Thymus (tissue), 11 donors: ENCODE data around the gene ENAH. TPM values are rescaled to one million over a fixed set of nuclear protein-coding genes. Genes with fewer than 3 reads are reported as not detected.

ENCODE experiments used
- DNase-seq, 9 donors: peaks; one replicate each; pipeline ENCODE4 v3.0.0-alpha.2; 2013; ENCODE audit warnings: low spot score in 9 of 9, low read depth in 6 of 9, missing footprints in 1 of 9
- H3K27ac ChIP-seq, 2 donors: one replicate each; pipeline ENCODE4 v1.5.1; 2013; ENCODE audit warnings: control low read depth in 1 of 2, low read depth in 1 of 2, low read length in 1 of 2, mild to moderate bottlenecking in 1 of 2, moderate library complexity in 1 of 2
- H3K27me3 ChIP-seq, 2 donors: one replicate each; pipeline ENCODE4 v1.5.1; 2013; ENCODE audit warnings: low read length in 1 of 2; ENCODE audit not compliant: control insufficient read depth in 2 of 2, insufficient read depth in 1 of 2
- H3K36me3 ChIP-seq, 2 donors: one replicate each; pipeline ENCODE4 v1.5.1; 2013; ENCODE audit warnings: low read length in 1 of 2, mild to moderate bottlenecking in 1 of 2, moderate library complexity in 1 of 2; ENCODE audit not compliant: control insufficient read depth in 2 of 2, insufficient read depth in 2 of 2
- H3K4me1 ChIP-seq, 2 donors: one replicate each; pipeline ENCODE4 v1.5.1; 2013; ENCODE audit warnings: low read length in 2 of 2; ENCODE audit not compliant: control insufficient read depth in 2 of 2, insufficient read depth in 2 of 2
- H3K4me3 ChIP-seq, 2 donors: one replicate each; pipeline ENCODE4 v1.5.1; 2013; ENCODE audit warnings: low read length in 2 of 2, control low read depth in 1 of 2, mild to moderate bottlenecking in 1 of 2
- H3K9me3 ChIP-seq, 2 donors: one replicate each; pipeline ENCODE4 v1.5.1; 2013; ENCODE audit warnings: low read length in 1 of 2, mild to moderate bottlenecking in 1 of 2; ENCODE audit not compliant: control insufficient read depth in 2 of 2, insufficient read depth in 1 of 2
- WGBS: extraction: QIAGEN DNeasy Blood & Tissue Kit; methylation state at CpG from one replicate; pipeline ENCODE4 v1.1.7; 2013; 5-methylcytosine and 5-hydroxymethylcytosine counted together
- polyA plus RNA-seq: library from polyadenylated mRNA; stranded (reverse); fragments of 200-250 nt; gene quantifications from one replicate; pipeline ENCODE4 v1.2.3, GENCODE V29; 2013
- total RNA-seq: library from RNA; stranded (reverse); fragments of 120-200 nt; gene quantifications from one replicate; pipeline ENCODE4 v1.2.4, GENCODE V29; 2013
- donor health status: healthy.

ENAH gene
- total and polyA plus RNA-seq, 2 donors: 18.3 to 19.5 TPM

GRCh38 chr1:225567789-225568188 is 85.1 kb downstream of the ENAH start:
- H3K36me3 ChIP-seq: no peaks in the 10 kb centered on the region
- 95% methylated on average over 2 of the region's 2 CpGs for WGBS
- H3K4me1 ChIP-seq: no peaks in the 10 kb centered on the region
- H3K9me3 ChIP-seq: no peaks in the 10 kb centered on the region
- no peak overlapping the region for H3K4me3 ChIP-seq
- H3K27ac ChIP-seq: no peak overlapping the region
- H3K27me3 ChIP-seq: no peaks in the 10 kb centered on the region
- DNase-seq: no peak

DNA sequence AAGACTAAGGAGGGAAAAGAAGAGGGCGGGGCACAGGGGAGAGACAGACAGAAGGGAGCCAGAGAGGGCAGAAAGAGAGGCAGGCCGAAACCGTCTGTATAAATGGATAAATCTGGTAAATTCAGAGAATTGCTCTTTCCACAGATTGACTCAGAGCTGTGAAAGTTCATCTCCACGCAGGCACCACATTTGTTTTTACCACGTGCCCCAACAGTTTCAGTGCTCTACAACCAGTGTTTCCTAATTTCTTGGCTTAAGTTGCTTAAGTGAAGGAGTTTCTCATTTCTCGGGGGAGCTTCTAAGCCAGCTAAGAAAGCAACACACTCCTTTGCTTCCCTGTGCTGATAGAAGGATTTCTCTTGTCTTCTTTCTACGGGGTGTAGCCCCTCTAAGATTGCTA is 87.1 kb downstream of the ENAH start:
- Histone ChIP-seq H3K4me3 (no peak overlapping the region), H3K27me3 (no peaks in the 10 kb centered on the region), H3K27ac (no peak overlapping the region), H3K4me1 (no peaks in the 10 kb centered on the region), H3K9me3 (no peaks in the 10 kb centered on the region), H3K36me3 (no peaks in the 10 kb centered on the region)
- WGBS: 94% methylated on average over 7 of the region's 7 CpGs
- no peak for DNase-seq

GRCh38 chr1:225561675-225562074 is 91.2 kb downstream of the ENAH start:
- 97% methylated on average over 5 of the region's 5 CpGs for WGBS
- DNase-seq: no peak
- H3K27me3 ChIP-seq: no peaks in the 10 kb centered on the region
- no peaks in the 10 kb centered on the region for H3K4me1 ChIP-seq
- no peak overlapping the region for H3K27ac ChIP-seq
- H3K9me3 ChIP-seq: no peaks in the 10 kb centered on the region
- no peaks in the 10 kb centered on the region for H3K36me3 ChIP-seq
- no peak overlapping the region for H3K4me3 ChIP-seq

GRCh38 chr1:225559902-225560301 is 93.0 kb downstream of the ENAH start:
- Histone ChIP-seq H3K4me3 (no peak overlapping the region), H3K36me3 (no peaks in the 10 kb centered on the region), H3K4me1 (no peaks in the 10 kb centered on the region), H3K27me3 (no peaks in the 10 kb centered on the region), H3K27ac (no peak overlapping the region), H3K9me3 (no peaks in the 10 kb centered on the region)
- 96% methylated on average over 3 of the region's 3 CpGs for WGBS
- no peak for DNase-seq

DNA sequence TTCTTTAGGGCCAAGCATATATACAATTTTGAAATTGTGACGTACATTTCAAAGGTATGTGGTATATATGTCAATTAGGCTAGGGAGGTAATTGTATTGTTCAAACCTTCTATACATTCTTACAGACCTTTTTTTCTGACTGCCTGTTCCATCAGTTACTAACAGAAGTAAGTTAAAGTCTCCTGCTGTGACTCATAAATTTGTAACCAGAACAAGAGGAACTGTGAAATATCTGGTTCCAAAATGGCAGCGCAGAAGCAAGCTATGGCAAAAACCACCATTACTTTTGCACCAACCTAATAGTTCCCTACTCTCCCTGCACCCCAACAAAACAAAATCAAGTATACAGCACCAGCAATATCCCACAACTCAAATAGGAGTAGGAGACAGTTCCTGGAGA is 93.6 kb downstream of the ENAH start:
- Histone ChIP-seq H3K27me3 (no peaks in the 10 kb centered on the region), H3K36me3 (no peaks in the 10 kb centered on the region)
- WGBS: over 99% methylated on average over 2 of the region's 2 CpGs

GRCh38 chr1:225556694-225557093 is 96.2 kb downstream of the ENAH start:
- Histone ChIP-seq H3K4me3 (no peak overlapping the region), H3K9me3 (no peaks in the 10 kb centered on the region), H3K4me1 (no peaks in the 10 kb centered on the region), H3K27me3 (no peaks in the 10 kb centered on the region), H3K27ac (no peak overlapping the region), H3K36me3 (no peaks in the 10 kb centered on the region)
- DNase-seq: no peak
- 95% methylated on average over 1 of the region's 1 CpG for WGBS

More for the DNA sequence above, 93.6 kb downstream of the ENAH start:
- H3K4me1 ChIP-seq: no peaks in the 10 kb centered on the region
- no peak for DNase-seq
- no peak overlapping the region for H3K4me3 ChIP-seq
- H3K27ac ChIP-seq: no peak overlapping the region
- no peaks in the 10 kb centered on the region for H3K9me3 ChIP-seq

DNA sequence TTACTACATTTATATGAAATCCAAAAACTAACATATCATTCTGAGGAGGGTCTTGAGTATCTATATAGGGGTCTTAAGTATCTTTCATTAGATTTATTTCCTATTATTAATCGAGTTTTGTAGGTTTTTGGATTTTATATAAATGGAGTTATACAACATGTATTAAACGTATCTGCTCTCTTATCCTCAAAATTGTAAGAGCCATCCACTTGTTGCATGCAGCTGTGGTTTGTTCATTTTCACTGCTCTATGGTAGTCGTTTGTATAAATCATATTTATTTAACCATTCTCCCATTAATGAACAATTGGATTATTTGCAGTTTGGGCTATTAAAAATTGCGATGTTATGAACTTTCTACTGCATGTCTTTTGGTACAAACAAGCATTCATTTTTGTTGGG is 97.1 kb downstream of the ENAH start:
- WGBS: 98% methylated on average over 4 of the region's 4 CpGs
- Histone ChIP-seq H3K27ac (no peak overlapping the region), H3K4me1 (no peaks in the 10 kb centered on the region), H3K27me3 (no peaks in the 10 kb centered on the region), H3K36me3 (no peaks in the 10 kb centered on the region), H3K9me3 (no peaks in the 10 kb centered on the region), H3K4me3 (no peak overlapping the region)
- no peak for DNase-seq

DNA sequence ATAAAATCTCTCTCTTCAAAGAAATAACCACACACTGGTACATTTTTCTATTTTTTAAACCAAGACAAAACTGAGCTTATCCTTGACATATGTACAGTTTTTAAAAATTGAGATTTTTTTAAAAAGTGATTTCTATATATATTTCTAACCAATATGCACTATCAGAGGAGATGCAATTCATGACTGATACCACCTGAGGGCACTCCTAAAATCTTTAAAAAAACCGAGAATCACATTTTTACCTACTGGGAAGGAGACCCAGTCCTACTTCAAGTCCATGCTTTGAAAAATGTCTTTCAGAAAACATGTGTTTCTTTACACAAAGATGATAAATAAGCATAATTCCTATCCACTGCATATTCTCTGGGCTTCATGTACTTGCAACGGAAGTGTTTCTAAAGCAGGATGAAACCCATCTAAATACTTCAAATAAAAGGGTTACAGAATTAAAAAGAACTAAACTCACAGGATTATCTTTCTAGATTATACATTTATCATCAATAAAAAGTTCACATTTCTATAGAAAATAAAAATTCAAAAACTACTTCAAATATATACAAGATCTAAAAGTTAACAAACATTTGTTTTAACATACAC is 98.6 kb downstream of the ENAH start:
- 63% methylated on average over 2 of the region's 2 CpGs for WGBS
- no peak overlapping the region for H3K27ac ChIP-seq

DNA sequence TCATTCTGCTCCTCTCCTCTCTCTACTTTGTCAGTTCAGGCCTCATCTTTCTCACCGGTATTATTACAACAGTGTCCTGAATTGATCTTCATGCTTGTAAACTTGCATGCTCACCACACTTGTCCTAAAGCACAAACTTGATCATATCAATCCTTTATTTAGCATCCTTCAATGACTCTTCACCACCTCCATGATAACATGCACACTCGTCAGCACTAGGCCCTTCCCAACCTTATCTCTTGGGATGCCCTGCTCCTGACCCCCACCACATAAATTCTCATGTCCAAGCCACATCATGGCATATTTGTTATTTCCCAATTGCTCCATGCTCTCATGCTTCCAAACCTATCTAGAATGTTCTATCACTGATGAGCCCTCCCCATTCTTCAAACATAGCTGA is 103.1 kb downstream of the ENAH start:
- H3K27ac ChIP-seq: no peak overlapping the region
- H3K4me3 ChIP-seq: no peak overlapping the region
- WGBS: over 99% methylated on average over 2 of the region's 2 CpGs
- H3K9me3 ChIP-seq: no peaks in the 10 kb centered on the region
- no peak for DNase-seq
- H3K27me3 ChIP-seq: no peaks in the 10 kb centered on the region
- no peaks in the 10 kb centered on the region for H3K4me1 ChIP-seq
- H3K36me3 ChIP-seq: no peaks in the 10 kb centered on the region

More for the DNA sequence above, 98.6 kb downstream of the ENAH start:
- no peaks in the 10 kb centered on the region for H3K36me3 ChIP-seq
- no peaks in the 10 kb centered on the region for H3K4me1 ChIP-seq
- peak in 5 of 9 donors; percentile 14 to 49 (median 23) for DNase-seq
- no peaks in the 10 kb centered on the region for H3K9me3 ChIP-seq
- no peaks in the 10 kb centered on the region for H3K27me3 ChIP-seq
- H3K4me3 ChIP-seq: no peak overlapping the region
